Parathyroid adenoma (tissue), 2 donors: ENCODE data around the gene PLCXD1.
A peak's percentile ranks its signal among the peaks of the same experiment; 100 is the strongest.
"Not testable (repeated sequence)": the region's sequence is repeated elsewhere in the genome, so short reads cannot be mapped to it uniquely, and the experiment has no call there.

Experiments
- H2AFZ ChIP-seq: fragments of 300-600 bp; sonication (generic); one replicate; pipeline ENCODE4 v1.7.0; 2017; ENCODE audit warnings: antibody characterized with exemption, mild to moderate bottlenecking
- H3K27ac ChIP-seq: fragments of 300-600 bp; sonication (generic); one replicate; pipeline ENCODE4 v1.7.0; 2017
- H3K27me3 ChIP-seq: fragments of 300-600 bp; sonication (generic); one replicate; pipeline ENCODE4 v1.7.0; 2017; ENCODE audit warnings: low read length; ENCODE audit not compliant: control insufficient read depth, insufficient read depth
- H3K36me3 ChIP-seq: fragments of 300-600 bp; sonication (generic); one replicate; pipeline ENCODE4 v1.7.0; 2017; ENCODE audit warnings: low read length; ENCODE audit not compliant: control insufficient read depth, insufficient read depth
- H3K4me1 ChIP-seq: fragments of 300-600 bp; sonication (generic); one replicate; pipeline ENCODE4 v1.7.0; 2017; ENCODE audit warnings: control low read depth
- H3K4me2 ChIP-seq: fragments of 300-600 bp; sonication (generic); one replicate; pipeline ENCODE4 v1.7.0; 2017; ENCODE audit warnings: low read length
- H3K4me3 ChIP-seq: fragments of 300-600 bp; sonication (generic); one replicate; pipeline ENCODE4 v1.7.0; 2017; ENCODE audit warnings: low read depth, low read length
- H3K79me2 ChIP-seq: fragments of 300-600 bp; sonication (generic); one replicate; pipeline ENCODE4 v1.7.0; 2017; ENCODE audit warnings: control low read depth
- H3K9ac ChIP-seq: fragments of 300-600 bp; sonication (generic); one replicate; pipeline ENCODE4 v1.7.0; 2017; ENCODE audit warnings: mild to moderate bottlenecking
- H3K9me3 ChIP-seq: fragments of 300-600 bp; sonication (generic); one replicate; pipeline ENCODE4 v1.7.0; 2017; ENCODE audit warnings: low read length; ENCODE audit not compliant: control insufficient read depth
- TF ChIP-seq, protein P1 (sequence below): fragments of 300-600 bp; sonication (generic); IDR thresholded peaks from one replicate; pipeline ENCODE4 v1.7.0; 2017; ENCODE audit warnings: antibody characterized with exemption, mild to moderate bottlenecking
- donor health status: primary hyperparathyroidism.

The PLCXD1 gene

DNA sequence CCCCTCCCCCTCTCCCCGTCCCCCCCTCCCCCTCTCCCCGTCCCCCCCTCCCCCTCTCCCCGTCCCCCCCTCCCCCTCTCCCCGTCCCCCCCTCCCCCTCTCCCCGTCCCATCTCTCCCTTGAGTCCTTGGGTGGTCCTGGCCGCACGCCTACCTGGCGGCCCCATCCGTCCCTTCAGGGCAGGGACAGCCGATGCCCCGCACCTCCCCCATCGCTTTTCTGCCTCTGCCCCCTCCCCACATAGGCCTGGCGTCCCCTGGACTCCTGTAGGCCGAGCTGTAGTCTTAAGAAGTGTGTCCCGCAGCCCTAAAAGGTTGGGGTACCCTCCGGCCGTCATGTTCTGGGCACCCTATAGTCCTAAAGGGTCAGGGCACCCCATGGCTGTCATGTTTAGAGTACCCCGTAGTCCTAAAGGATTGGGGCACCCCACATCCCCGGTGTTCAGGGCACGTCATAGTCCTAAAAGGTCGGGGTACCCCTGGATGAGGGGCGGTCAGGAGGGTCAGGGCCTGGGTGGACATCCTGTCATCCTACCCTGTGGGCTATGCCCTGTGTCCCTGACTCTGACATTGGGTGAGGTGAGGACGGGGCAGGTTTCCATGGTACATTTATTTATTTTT is 48.2 kb downstream of the PLCXD1 start:
- no peaks in the 10 kb centered on the region for H3K27me3 ChIP-seq
- H3K27ac ChIP-seq = no peak overlapping the region
- no peak overlapping the region for H3K4me2 ChIP-seq
- H2AFZ ChIP-seq = no peak overlapping the region
- TF ChIP-seq, protein P1, sequence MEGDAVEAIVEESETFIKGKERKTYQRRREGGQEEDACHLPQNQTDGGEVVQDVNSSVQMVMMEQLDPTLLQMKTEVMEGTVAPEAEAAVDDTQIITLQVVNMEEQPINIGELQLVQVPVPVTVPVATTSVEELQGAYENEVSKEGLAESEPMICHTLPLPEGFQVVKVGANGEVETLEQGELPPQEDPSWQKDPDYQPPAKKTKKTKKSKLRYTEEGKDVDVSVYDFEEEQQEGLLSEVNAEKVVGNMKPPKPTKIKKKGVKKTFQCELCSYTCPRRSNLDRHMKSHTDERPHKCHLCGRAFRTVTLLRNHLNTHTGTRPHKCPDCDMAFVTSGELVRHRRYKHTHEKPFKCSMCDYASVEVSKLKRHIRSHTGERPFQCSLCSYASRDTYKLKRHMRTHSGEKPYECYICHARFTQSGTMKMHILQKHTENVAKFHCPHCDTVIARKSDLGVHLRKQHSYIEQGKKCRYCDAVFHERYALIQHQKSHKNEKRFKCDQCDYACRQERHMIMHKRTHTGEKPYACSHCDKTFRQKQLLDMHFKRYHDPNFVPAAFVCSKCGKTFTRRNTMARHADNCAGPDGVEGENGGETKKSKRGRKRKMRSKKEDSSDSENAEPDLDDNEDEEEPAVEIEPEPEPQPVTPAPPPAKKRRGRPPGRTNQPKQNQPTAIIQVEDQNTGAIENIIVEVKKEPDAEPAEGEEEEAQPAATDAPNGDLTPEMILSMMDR = no peak
- no peak overlapping the region for H3K9ac ChIP-seq
- no peaks in the 10 kb centered on the region for H3K4me1 ChIP-seq
- H3K9me3 ChIP-seq = no peaks in the 10 kb centered on the region
- no peaks in the 10 kb centered on the region for H3K79me2 ChIP-seq
- no peak overlapping the region for H3K4me3 ChIP-seq
- H3K36me3 ChIP-seq = no peaks in the 10 kb centered on the region

DNA sequence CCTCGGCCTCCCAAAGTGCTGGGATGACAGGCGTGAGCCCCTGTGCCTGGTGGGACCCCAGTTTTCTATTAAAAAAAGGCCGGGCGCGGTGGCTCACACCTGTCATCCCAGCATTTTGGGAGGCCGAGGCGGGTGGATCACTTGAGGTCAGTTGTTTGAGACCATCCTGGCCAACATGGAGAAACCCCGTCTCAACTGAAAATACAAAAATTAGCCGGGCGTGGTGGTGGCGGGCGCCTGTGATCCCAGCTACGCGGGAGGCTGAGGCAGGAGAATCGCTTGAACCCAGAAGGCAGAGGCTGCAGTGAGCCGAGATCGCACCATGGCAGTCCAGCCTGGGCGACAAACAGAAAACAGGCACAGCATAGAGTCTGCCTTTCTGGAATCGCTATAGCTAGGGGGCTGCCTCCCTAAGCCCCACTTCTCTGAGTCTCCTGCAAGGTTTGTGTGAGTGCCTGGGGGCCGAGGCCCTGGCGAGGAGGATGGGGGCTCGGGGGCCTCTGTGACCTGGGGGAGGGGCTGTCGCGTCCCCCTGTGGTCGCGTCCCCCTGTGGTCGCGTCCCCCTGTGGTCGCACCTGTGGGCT is 49.1 kb downstream of the PLCXD1 start:
- H3K4me3 ChIP-seq, H3K9me3 ChIP-seq, H3K27me3 ChIP-seq, H3K4me2 ChIP-seq, H3K9ac ChIP-seq, H3K4me1 ChIP-seq, H3K36me3 ChIP-seq, H3K79me2 ChIP-seq, H3K27ac ChIP-seq, H2AFZ ChIP-seq: not testable (repeated sequence)

DNA sequence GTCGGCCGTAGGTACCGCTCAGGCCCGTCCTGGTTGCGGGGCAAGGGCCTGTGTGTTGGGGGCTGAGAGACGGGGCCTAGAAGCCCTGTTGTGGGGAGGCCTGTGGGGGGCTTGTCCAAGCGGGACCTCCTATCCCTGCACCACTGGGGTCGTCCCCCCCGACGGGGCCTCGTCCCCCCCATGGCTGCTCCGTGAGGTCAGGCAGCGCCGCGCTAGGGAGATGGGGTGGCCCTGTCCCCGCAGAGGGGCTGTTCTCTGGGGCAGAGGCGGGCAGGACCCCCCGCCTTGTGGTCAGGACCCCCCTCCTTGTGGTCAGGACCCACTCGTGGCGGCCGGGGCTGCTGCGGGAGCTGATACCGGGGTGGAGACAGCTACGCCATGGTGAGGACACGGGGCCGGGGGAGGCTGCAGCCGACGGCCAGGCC is 49.6 kb downstream of the PLCXD1 start:
- H3K79me2 ChIP-seq = no peaks in the 10 kb centered on the region
- H3K36me3 ChIP-seq = no peaks in the 10 kb centered on the region
- no peaks in the 10 kb centered on the region for H3K27me3 ChIP-seq
- H3K4me2 ChIP-seq = no peak overlapping the region
- H3K4me3 ChIP-seq = no peak overlapping the region
- H3K9ac ChIP-seq = no peak overlapping the region
- no peak overlapping the region for H3K27ac ChIP-seq
- no peaks in the 10 kb centered on the region for H3K9me3 ChIP-seq
- no peak overlapping the region for H2AFZ ChIP-seq
- no peaks in the 10 kb centered on the region for H3K4me1 ChIP-seq
- TF ChIP-seq, protein P1 = no peak

DNA sequence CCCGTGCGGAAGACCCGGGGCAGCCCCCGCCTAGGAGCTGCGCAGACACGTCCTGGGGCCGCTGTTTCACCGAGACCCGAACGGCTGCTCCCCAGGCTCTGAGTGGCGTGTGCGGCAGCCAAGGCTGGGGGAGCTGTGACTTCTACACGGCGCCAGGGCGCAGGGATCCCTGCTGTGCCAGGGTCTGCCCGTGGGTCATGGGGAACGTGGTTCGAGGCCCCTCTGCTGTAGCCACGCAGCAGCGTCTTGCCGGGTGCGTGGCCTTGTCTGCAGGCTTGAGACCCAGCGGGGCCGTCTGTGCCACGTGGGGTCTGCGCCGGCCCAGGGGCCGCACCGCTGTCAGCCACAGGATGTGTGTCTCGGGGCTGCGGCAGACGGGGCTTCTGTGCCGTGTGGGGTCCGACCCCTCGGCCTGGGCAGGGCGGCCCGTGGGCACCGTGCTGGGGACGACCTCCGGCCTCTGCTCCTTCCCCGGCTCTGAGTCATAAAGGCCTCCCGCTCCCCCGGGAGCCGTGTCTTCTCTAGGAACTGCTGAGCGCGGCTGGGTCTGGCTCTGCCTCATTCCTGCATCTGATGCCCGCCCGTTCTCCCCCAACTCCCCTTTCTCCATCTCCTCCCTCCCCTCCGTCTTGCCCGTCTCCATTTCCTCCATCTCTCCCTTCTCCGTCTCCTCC is 50.1 kb downstream of the PLCXD1 start:
- TF ChIP-seq, protein P1 = no peak
- peak overlapping the region; percentile 33 for H2AFZ ChIP-seq
- H3K4me3 ChIP-seq = peak overlapping the region; percentile 9
- H3K27me3 ChIP-seq = no peaks in the 10 kb centered on the region
- no peak overlapping the region for H3K27ac ChIP-seq
- no peaks in the 10 kb centered on the region for H3K36me3 ChIP-seq
- no peaks in the 10 kb centered on the region for H3K4me1 ChIP-seq
- peak overlapping the region; percentile 47 for H3K4me2 ChIP-seq
- H3K9ac ChIP-seq = no peak overlapping the region
- no peaks in the 10 kb centered on the region for H3K79me2 ChIP-seq
- no peaks in the 10 kb centered on the region for H3K9me3 ChIP-seq

DNA sequence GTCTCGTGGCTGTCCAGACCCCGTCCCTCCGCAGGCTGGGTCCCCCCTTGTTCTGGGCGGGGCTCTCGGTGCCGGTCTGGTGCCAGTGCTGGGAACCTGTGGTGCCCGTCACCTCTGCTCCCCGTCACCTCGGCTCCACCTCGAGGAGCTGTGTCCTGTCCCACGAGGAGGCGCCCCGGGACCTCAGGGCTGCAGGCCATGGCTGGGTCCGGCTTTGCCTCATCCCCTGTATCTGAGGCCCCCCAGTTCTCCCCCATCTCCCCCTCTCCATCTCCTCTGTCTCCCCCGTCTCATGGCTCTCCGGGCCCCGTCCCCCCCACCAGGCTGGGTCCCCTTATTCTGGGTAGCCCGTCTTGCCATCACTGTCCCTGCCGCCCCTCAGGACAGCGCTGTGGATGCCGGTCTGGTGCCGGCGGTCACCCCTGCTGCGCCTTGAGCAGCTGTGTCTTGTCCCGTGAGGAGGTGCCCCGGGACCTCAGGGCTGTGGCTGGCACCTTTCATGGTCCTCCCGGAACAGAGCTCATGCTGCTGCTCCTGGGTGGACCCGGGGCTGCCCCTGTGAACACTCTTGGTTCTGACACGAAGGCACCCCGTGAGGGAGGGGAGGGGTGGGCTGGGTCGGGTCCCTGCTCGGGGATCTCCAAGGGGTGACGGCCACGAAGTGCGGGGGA is 50.8 kb downstream of the PLCXD1 start:
- no peaks in the 10 kb centered on the region for H3K79me2 ChIP-seq
- no peaks in the 10 kb centered on the region for H3K36me3 ChIP-seq
- peak overlapping the region; percentile 33 for H2AFZ ChIP-seq
- H3K4me1 ChIP-seq = no peaks in the 10 kb centered on the region
- H3K27ac ChIP-seq = no peak overlapping the region
- no peak overlapping the region for H3K9ac ChIP-seq
- H3K27me3 ChIP-seq = no peaks in the 10 kb centered on the region
- H3K9me3 ChIP-seq = no peaks in the 10 kb centered on the region
- H3K4me3 ChIP-seq = no peak overlapping the region
- TF ChIP-seq, protein P1 = no peak
- no peak overlapping the region for H3K4me2 ChIP-seq
